CD4-positive, CD25-positive, alpha-beta regulatory T cell (primary cell): Measurements from ENCODE around the gene MAP1A. TPM values are rescaled to one million over a fixed set of nuclear protein-coding genes. Genes with fewer than 3 reads are reported as not detected.

Experiments used
- ATAC-seq, 2 donors: fragments of 150-1000 bp; cut with Tn5 transposase; one replicate each; pipeline ENCODE4 v1.10.0; 2021; ENCODE audit warnings: low read depth in 2 of 2, moderate number of reproducible peaks in 2 of 2, moderate library complexity in 1 of 2
- DNase-seq, 3 donors: peaks; one replicate each; pipeline versions ENCODE4 v3.0.0 to v3.0.0-alpha.2; 2012 to 2022; ENCODE audit warnings: mixed read lengths in 1 of 3
- H3K27ac ChIP-seq: one replicate; pipeline ENCODE4 v1.7.0; 2013; ENCODE audit warnings: mild to moderate bottlenecking, low read length; ENCODE audit not compliant: insufficient read depth, poor library complexity, severe bottlenecking
- H3K27me3 ChIP-seq: one replicate; pipeline ENCODE4 v1.7.0; 2013; ENCODE audit warnings: low read length; ENCODE audit not compliant: control insufficient read depth, insufficient read depth
- H3K36me3 ChIP-seq: one replicate; pipeline ENCODE4 v1.7.0; 2013; ENCODE audit warnings: mild to moderate bottlenecking, low read length, moderate library complexity; ENCODE audit not compliant: control insufficient read depth, insufficient read depth
- H3K4me1 ChIP-seq: 2 replicates; pipeline ENCODE4 v1.7.0; 2013; ENCODE audit warnings: mild to moderate bottlenecking, low read length; ENCODE audit not compliant: insufficient read depth, control insufficient read depth, poor library complexity, severe bottlenecking
- H3K4me3 ChIP-seq: one replicate; pipeline ENCODE4 v1.7.0; 2013; ENCODE audit warnings: low read depth, mild to moderate bottlenecking, low read length, moderate library complexity
- H3K9me3 ChIP-seq, 2 experiments: 1 replicate in 1 of 2; 2 replicates in 1 of 2; pipeline ENCODE4 v1.7.0; 2013; ENCODE audit warnings: low read length in 2 of 2, mild to moderate bottlenecking in 1 of 2, moderate library complexity in 1 of 2; ENCODE audit not compliant: control insufficient read depth in 2 of 2
- H3K27ac Mint-ChIP-seq, 3 donors: one replicate each; pipeline ENCODE4 v1.8.0; 2020 to 2022; ENCODE audit warnings: mild to moderate bottlenecking in 3 of 3, mixed read lengths in 3 of 3, moderate library complexity in 2 of 3
- H3K27me3 Mint-ChIP-seq: one replicate; pipeline ENCODE4 v1.8.0; 2022; ENCODE audit warnings: mild to moderate bottlenecking, mixed read lengths
- H3K36me3 Mint-ChIP-seq: one replicate; pipeline ENCODE4 v1.8.0; 2020; ENCODE audit warnings: mixed read lengths
- H3K4me1 Mint-ChIP-seq, 4 donors: one replicate each; pipeline ENCODE4 v1.8.0; 2020 to 2022; ENCODE audit warnings: mixed read lengths in 4 of 4, mild to moderate bottlenecking in 1 of 4
- H3K4me3 Mint-ChIP-seq, 4 donors: one replicate each; pipeline ENCODE4 v1.8.0; 2020 to 2022; ENCODE audit warnings: mild to moderate bottlenecking in 4 of 4, mixed read lengths in 4 of 4, moderate library complexity in 3 of 4
- H3K9me3 Mint-ChIP-seq, 7 donors: one replicate each; pipeline ENCODE4 v1.8.0; 2020 to 2022; ENCODE audit warnings: mixed read lengths in 7 of 7, mild to moderate bottlenecking in 3 of 7, moderate library complexity in 2 of 7
- polyA plus RNA-seq, 4 donors: library from polyadenylated mRNA; unstranded; fragments of 300-500 nt; fragmentation: Illumina TruSeq; gene quantifications; one replicate each; pipeline ENCODE4 v1.2.3, GENCODE V29; 2021
- total RNA-seq: library from RNA; stranded (reverse); gene quantifications from one replicate; pipeline ENCODE4 v1.2.3, GENCODE V29; 2022

The MAP1A gene
- total and polyA plus RNA-seq, 5 donors from 2014 or later = 0.01 to 1.7 (median 0.10) TPM; not detected in 1

GRCh38 chr15:43538091-43538490 is 20.7 kb downstream of the MAP1A start:
- ATAC-seq = no peak
- no peaks in the 10 kb centered on the region for H3K9me3 Mint-ChIP-seq
- no peaks in the 10 kb centered on the region for H3K4me1 ChIP-seq
- H3K27me3 Mint-ChIP-seq = no peaks in the 10 kb centered on the region
- H3K27ac Mint-ChIP-seq = no peak overlapping the region
- no peak overlapping the region for H3K27ac ChIP-seq
- no peak overlapping the region for H3K4me3 Mint-ChIP-seq
- DNase-seq = no peak
- no peak overlapping the region for H3K4me3 ChIP-seq
- H3K36me3 ChIP-seq = peaks cover 12% of the 10 kb centered on the region
- H3K36me3 Mint-ChIP-seq = peaks cover 19% of the 10 kb centered on the region
- H3K9me3 ChIP-seq = no peaks in the 10 kb centered on the region
- no peaks in the 10 kb centered on the region for H3K27me3 ChIP-seq
- H3K4me1 Mint-ChIP-seq = peaks cover 0 to 4% (median 0%) of the 10 kb centered on the region in 4 donors

DNA sequence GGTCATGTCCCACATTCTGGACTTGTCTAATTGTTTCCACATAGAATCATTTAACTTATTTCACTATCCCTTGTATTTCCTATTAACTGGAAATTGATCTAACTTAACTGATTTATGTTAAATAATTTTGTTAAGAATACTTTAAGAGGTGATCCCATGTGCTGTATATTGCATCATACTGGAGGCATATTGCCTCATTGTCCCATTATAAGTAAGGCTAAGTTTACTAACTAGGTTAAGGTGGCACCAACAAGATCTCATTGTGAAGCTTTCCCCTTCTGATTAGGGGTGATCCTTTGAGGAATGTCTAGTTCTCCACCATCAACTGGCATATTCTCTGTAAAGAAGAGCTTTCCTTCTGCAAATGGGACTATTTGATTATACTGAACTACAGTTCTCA is 24.4 kb downstream of the MAP1A start:
- H3K4me3 Mint-ChIP-seq = no peak overlapping the region
- ATAC-seq = no peak
- H3K27me3 Mint-ChIP-seq = no peaks in the 10 kb centered on the region
- Histone ChIP-seq H3K36me3 (no peaks in the 10 kb centered on the region), H3K4me3 (no peak overlapping the region), H3K27ac (no peak overlapping the region), H3K4me1 (no peaks in the 10 kb centered on the region), H3K9me3 (no peaks in the 10 kb centered on the region), H3K27me3 (no peaks in the 10 kb centered on the region)
- no peak overlapping the region for H3K27ac Mint-ChIP-seq
- no peak for DNase-seq
- peaks cover 0 to 4% (median 0%) of the 10 kb centered on the region in 4 donors for H3K4me1 Mint-ChIP-seq
- H3K9me3 Mint-ChIP-seq = no peaks in the 10 kb centered on the region
- H3K36me3 Mint-ChIP-seq = peaks cover 15% of the 10 kb centered on the region

- H3K27me3 ChIP-seq = no peaks in the 10 kb centered on the region
- no peaks in the 10 kb centered on the region for H3K36me3 ChIP-seq
- Mint-ChIP-seq H3K9me3 (peaks cover 0 to 2% (median 0%) of the 10 kb centered on the region in 7 donors), H3K36me3 (peaks cover 17% of the 10 kb centered on the region), H3K27ac (no peak overlapping the region), H3K27me3 (no peaks in the 10 kb centered on the region), H3K4me3 (no peak overlapping the region), H3K4me1 (peaks cover 0 to 4% (median 0%) of the 10 kb centered on the region in 4 donors)
- ATAC-seq = no peak
- DNase-seq = no peak
- no peaks in the 10 kb centered on the region for H3K4me1 ChIP-seq
- H3K9me3 ChIP-seq = no peaks in the 10 kb centered on the region
- H3K4me3 ChIP-seq = no peak overlapping the region
- no peak overlapping the region for H3K27ac ChIP-seq
Observed at GRCh38 chr15:43544266-43544665, 26.9 kb downstream of the MAP1A start.

DNA sequence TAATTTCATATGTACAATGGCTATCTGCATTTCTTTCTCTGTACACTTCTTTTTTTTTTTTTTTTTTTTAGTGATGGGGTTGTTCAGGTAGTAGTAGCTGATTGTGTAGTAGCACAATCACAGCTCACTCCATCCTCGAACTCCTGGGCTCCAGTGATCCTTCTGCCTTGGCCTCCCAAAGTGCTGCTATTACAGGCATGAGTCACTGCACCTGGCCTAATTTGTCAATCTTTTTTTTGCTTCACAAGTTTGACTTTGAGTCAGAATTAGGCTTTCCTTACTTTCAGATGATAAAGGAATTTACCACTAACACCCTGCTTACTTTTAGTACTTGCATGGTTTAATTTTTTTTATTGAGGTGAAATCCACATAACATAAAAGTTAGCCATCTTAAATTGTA is 28.0 kb downstream of the MAP1A start:
- DNase-seq (no peak), ATAC-seq (no peak)
- no peak overlapping the region for H3K27ac Mint-ChIP-seq
- H3K27me3 Mint-ChIP-seq = no peaks in the 10 kb centered on the region
- Histone ChIP-seq H3K27me3 (no peaks in the 10 kb centered on the region), H3K36me3 (no peaks in the 10 kb centered on the region), H3K27ac (no peak overlapping the region), H3K4me1 (no peaks in the 10 kb centered on the region), H3K4me3 (no peak overlapping the region), H3K9me3 (no peaks in the 10 kb centered on the region)
- peaks cover 15% of the 10 kb centered on the region for H3K36me3 Mint-ChIP-seq
- H3K4me1 Mint-ChIP-seq = peaks cover 0 to 4% (median 0%) of the 10 kb centered on the region in 4 donors
- peaks cover 0 to 2% (median 0%) of the 10 kb centered on the region in 7 donors for H3K9me3 Mint-ChIP-seq
- no peak overlapping the region for H3K4me3 Mint-ChIP-seq

DNA sequence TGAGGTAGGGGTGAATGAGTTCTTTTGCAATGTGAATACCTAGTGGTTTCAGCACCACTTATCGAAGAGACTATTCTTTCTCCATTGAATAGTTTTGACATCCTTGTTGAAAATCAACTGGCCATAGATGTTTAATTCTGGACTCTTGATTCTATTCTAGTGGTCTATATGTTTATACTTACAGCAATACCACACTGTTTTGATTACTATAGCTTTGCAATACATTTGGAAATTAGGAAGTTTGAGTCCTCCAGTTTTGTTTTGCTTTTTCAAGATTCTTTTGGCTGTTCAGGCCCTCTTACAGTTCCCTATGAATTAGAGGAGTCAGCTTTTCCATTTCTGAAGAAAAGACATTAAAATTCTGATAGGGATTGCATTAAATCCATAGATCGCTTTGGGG is 30.1 kb downstream of the MAP1A start:
- DNase-seq = no peak
- Mint-ChIP-seq H3K36me3 (peaks cover 22% of the 10 kb centered on the region), H3K4me3 (no peak overlapping the region), H3K27me3 (no peaks in the 10 kb centered on the region), H3K4me1 (peaks cover 0 to 4% (median 0%) of the 10 kb centered on the region in 4 donors), H3K27ac (no peak overlapping the region), H3K9me3 (peaks cover 0 to 2% (median 0%) of the 10 kb centered on the region in 7 donors)
- H3K9me3 ChIP-seq = no peaks in the 10 kb centered on the region
- H3K27me3 ChIP-seq = no peaks in the 10 kb centered on the region
- H3K4me1 ChIP-seq = no peaks in the 10 kb centered on the region
- H3K36me3 ChIP-seq = no peaks in the 10 kb centered on the region
- ATAC-seq = no peak
- no peak overlapping the region for H3K4me3 ChIP-seq
- H3K27ac ChIP-seq = no peak overlapping the region

GRCh38 chr15:43550527-43551363 is 33.3 kb downstream of the MAP1A start:
- H3K27me3 Mint-ChIP-seq = no peaks in the 10 kb centered on the region
- no peaks in the 10 kb centered on the region for H3K9me3 ChIP-seq
- no peak overlapping the region for H3K27ac Mint-ChIP-seq
- H3K27ac ChIP-seq = no peak overlapping the region
- H3K9me3 Mint-ChIP-seq = peaks cover 0 to 2% (median 0%) of the 10 kb centered on the region in 7 donors
- H3K36me3 Mint-ChIP-seq = peaks cover 24% of the 10 kb centered on the region
- ATAC-seq (no peak), DNase-seq (no peak)
- no peaks in the 10 kb centered on the region for H3K27me3 ChIP-seq
- H3K4me1 Mint-ChIP-seq = peaks cover 0 to 4% (median 0%) of the 10 kb centered on the region in 4 donors
- H3K4me3 Mint-ChIP-seq = no peak overlapping the region
- no peaks in the 10 kb centered on the region for H3K4me1 ChIP-seq
- H3K36me3 ChIP-seq = no peaks in the 10 kb centered on the region
- no peak overlapping the region for H3K4me3 ChIP-seq

GRCh38 chr15:43552256-43552655 is 34.8 kb downstream of the MAP1A start:
- Mint-ChIP-seq H3K4me3 (no peak overlapping the region), H3K9me3 (peaks cover 0 to 2% (median 0%) of the 10 kb centered on the region in 7 donors), H3K27me3 (no peaks in the 10 kb centered on the region), H3K4me1 (peaks cover 0 to 4% (median 0%) of the 10 kb centered on the region in 4 donors), H3K36me3 (peaks cover 19% of the 10 kb centered on the region), H3K27ac (no peak overlapping the region)
- no peak overlapping the region for H3K4me3 ChIP-seq
- H3K27ac ChIP-seq = no peak overlapping the region
- ATAC-seq (no peak), DNase-seq (no peak)
- H3K4me1 ChIP-seq = no peaks in the 10 kb centered on the region
- no peaks in the 10 kb centered on the region for H3K9me3 ChIP-seq
- H3K36me3 ChIP-seq = no peaks in the 10 kb centered on the region
- H3K27me3 ChIP-seq = no peaks in the 10 kb centered on the region

- Mint-ChIP-seq H3K27ac (no peak overlapping the region), H3K27me3 (no peaks in the 10 kb centered on the region), H3K4me1 (peaks cover 0 to 4% (median 0%) of the 10 kb centered on the region in 4 donors), H3K4me3 (no peak overlapping the region), H3K36me3 (peaks cover 19% of the 10 kb centered on the region), H3K9me3 (peaks cover 0 to 2% (median 0%) of the 10 kb centered on the region in 7 donors)
- H3K27me3 ChIP-seq = no peaks in the 10 kb centered on the region
- no peaks in the 10 kb centered on the region for H3K9me3 ChIP-seq
- H3K36me3 ChIP-seq = no peaks in the 10 kb centered on the region
- H3K4me3 ChIP-seq = no peak overlapping the region
- no peak overlapping the region for H3K27ac ChIP-seq
- ATAC-seq (no peak), DNase-seq (no peak)
- no peaks in the 10 kb centered on the region for H3K4me1 ChIP-seq
Observed at GRCh38 chr15:43552986-43553385, 35.6 kb downstream of the MAP1A start.
